ENCODE measurements around the gene FOXN1.
A peak's percentile ranks its signal among the peaks of the same experiment; 100 is the strongest.

Gene FOXN1

DNA sequence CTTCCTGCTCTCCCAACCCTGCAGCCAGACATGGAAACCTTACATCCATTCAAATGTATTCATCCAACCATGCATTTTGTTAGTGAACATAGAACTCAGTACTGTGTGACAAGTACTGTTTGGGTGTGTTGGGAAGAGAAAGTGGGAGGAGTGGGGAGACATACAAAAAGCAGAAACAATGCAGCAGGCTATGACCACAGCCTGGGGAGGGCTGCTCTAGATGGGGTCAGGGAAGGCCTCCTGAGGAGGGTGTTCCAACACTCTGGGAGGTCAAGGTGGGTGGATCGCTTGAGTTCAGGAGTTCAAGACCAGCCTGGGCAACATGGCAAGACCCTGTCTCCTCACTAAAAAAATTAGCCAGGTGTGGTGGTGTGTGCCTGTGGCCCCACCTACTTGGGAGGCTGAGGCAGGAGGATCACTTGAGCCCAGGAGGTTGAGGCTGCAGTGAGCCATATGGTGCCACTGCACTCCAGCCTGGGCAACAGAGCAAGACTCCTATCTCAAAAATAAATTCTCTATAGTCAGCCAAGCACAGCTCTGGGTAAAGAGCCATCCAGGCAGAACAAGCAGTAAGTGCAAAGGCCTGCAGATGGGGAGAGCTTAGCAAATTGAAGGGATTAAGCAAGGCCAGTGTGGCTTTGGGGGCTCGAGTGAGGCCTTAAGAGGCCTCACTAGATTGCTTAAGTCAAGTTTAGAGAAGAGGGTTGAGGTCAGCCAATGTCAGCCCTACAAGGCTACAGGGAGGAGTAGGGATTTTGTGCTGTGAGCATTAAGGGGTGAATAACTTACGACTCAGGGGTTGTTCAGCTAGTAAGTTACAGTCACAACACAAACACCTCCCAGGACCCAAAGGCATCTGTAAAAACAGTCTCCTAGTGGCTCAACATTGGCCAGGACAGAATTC is 27.2 kb upstream of the FOXN1 start:
- DNase-seq, result no peak

GRCh38 chr17:28480278-28480677 is 25.9 kb upstream of the FOXN1 start:
- no peak for DNase-seq

DNA sequence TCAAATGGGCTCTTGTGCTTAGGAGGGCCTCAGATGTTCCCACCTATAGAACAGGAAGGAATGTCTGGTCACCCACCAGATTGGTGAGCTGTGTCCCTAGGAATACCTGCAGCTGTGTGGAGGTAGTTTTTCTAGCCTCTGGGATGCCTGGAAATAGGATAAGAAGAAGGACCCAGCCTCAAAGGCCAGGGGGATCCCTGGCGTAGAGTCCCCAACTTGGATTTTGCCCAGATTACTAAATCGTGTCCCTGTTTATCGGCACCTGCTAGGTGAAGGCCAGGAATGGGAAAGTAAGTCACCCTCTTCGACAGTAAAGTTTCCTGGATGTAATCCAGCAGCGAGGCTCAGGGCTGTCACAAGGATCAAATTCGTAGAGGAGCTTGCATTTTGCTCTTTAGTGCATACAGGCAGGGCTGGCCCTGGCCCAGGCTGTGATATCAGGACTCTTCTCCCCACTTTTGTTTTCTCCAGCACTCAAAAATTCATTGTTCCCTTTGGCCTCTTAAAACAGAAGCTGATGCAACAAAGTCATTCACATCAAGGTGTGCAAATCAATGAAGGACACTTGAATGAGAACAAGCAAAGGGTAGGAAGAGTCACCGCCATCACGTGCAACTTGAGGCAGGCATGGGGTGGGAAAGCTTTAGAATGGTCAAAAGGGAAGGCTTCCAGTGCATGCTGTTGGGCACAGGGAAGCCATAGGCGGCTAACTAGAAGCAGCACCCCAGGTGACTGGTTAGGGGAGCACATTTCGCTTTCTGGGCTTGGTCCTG is 25.2 kb upstream of the FOXN1 start:
- no peak for DNase-seq

DNA sequence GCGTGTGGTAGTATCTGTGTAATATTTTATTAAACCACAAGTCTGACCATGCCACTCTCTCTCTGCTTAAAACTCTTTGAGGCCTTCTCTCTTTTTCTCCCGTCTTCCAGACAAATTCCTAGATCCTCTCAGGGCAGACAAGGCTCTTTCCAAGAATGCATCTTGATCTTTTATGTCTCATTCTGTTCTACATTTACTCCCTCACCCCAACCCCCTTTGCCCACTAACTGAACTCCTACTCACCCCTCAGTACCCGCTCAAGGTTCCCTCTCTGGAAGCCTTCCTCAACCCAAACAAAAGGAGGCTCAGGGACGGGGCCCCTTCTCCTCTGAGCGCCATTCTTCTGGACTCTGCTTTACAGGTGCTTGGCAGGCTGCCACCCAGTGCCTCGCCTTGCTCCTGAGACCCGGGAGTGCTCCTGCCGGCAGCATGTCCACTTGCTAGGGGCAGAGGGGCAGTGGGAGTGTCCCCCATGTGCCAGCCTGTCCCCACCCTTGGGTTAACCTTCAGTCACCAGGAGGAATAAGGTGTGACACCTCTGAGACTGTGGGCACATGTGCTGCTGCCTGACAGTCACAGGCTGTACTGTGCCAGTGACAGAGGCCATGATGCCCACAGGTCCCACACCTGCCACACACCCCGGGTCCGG is 23.5 kb upstream of the FOXN1 start:
- no peak for DNase-seq

DNA sequence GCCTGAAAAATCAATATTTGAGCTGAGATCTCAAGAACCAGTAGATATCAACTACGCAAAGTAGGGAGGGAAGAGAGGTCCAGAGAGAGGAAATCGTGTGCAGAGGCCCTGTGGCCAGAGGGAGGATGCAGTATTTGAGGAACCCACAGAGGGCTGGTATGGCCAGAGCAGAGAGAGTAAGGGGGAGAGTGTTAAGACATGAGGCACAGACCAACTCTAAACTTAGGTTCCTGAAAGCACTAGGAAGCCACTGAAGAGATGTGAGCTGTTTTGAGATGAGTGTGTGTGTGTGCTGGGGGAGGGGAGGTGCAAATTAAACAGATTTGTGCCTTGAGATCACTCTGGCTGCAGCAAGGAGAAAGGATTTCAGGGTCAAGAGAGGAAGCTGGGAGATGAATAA is 21.9 kb upstream of the FOXN1 start:
- no peak for DNase-seq

DNA sequence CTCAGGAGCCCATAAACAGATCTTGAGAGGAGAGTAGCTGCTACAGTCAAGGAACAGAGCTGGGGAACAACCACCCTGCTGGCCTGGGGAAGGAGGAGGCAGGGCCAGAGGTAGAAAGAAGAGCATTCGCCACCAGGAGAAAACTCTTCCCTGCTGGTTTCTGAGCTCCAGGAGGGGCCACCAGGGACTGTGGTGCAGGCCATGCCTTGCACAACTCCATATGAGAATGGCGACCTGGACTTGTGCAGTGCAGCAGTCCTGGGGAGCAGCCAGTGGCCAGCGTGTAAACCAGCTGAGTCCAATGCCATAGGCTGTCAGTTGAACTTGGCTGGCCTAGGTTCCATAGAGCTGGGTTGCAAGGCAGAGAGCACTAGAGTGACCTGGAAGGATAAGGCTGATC is 21.1 kb upstream of the FOXN1 start:
- no peak for DNase-seq

GRCh38 chr17:28487881-28488532 is 18.1 kb upstream of the FOXN1 start:
- DNase-seq, result no peak

- DNase-seq, result no peak
Observed at GRCh38 chr17:28488533-28489276, 17.4 kb upstream of the FOXN1 start.

DNA sequence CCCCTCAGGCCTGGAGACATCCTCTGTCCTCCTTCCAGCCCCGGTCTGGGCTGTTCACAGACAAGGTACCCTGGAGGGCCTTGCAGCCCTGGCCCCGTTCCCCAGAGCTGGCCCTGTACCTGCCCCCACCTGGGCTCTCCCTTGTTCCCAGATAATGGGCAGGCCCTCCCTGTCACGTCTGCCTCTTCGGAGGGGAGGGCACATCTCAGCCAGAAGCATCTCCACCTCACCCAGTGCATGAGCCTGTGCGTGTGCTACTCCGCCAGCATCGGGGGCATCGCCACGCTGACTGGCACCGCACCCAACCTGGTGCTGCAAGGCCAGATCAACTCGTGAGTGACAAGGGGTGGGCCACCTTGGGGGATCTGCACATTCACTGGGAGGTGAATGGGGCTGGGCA is 14.9 kb upstream of the FOXN1 start:
- DNase-seq, result no peak

DNA sequence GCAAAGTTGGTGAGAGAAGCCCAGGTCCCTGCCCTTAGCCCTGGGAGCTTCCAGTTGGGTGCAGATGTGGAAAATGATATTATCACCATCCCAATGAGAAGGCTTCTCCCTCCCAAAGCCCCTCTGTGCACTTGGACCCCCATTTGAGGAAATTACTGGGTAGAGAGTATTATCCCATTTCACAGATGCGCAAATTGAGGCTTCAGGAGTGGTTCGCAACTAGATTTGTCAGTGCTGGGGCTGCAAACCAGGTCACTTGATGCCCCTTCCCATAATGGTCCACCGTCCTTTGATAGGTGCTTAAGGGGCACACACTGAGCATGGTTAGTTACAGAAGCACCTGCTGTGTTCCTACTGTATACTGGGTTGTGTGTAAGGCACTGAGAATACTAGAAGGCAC is 14.3 kb upstream of the FOXN1 start:
- no peak for DNase-seq

- no peak for DNase-seq
Observed at GRCh38 chr17:28492352-28493310, 13.5 kb upstream of the FOXN1 start.

DNA sequence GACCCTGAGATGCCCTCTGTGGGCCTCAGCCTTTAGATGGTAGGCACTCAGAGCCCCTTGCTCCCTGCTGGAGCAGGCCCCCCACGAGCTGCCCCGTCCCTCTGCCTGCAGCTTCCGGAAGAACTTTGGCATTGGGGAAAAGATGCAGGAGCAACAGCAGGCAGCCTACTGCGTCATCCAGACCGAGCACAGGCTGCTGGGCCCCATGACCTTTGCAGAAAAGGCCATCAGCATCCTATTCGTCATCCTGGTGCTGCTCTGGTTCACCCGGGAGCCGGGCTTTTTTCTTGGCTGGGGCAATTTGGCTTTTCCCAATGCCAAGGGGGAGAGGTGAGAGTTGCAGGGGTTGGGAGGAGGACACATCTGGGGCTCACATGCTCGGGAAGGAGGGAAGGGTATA is 12.7 kb upstream of the FOXN1 start:
- no peak for DNase-seq

GRCh38 chr17:28494445-28495188 is 11.5 kb upstream of the FOXN1 start:
- DNase-seq, result peak; percentile 82

DNA sequence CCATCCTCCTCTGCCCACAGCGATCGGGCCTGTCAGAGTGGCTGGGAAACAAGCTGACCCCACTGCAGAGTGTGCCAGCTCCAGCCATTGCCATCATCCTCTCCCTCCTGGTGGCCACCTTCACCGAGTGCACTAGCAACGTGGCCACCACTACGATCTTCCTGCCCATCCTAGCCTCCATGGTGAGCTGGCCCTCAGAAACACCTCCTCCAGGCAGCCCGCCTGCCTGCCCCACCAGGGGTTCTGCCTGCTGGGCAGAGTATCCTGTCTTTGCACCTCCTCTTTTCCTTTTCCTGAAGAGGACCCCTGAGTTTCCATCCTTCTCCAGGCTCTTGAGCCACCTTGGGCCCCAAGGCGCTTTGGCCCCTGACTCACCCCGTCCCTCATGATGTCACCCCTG is 10.5 kb upstream of the FOXN1 start:
- no peak for DNase-seq

DNA sequence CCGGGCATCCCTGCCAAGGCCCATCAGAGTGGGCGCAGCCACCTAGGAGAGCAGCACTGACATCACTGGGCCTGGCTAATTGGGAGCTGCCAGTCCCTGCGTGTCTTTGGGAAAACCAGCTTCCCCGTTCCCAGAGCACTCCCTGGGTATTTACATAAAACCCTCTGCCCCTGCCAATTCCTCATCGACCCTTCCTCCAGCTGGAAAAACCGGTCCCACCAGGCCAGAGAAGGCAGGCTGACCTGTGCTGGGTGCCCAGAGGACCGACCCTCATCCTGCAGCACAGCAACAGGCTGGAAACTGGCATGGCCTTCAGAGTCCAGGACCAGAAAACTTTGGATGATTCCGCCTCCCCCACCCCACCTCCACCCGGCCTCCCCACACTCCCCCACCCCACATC is 8.2 kb upstream of the FOXN1 start:
- DNase-seq, result no peak

- no peak for DNase-seq
Observed at GRCh38 chr17:28498652-28499363, 7.3 kb upstream of the FOXN1 start.

GRCh38 chr17:28499364-28499664 is 6.8 kb upstream of the FOXN1 start:
- DNase-seq, result no peak

- DNase-seq, result no peak
Observed at GRCh38 chr17:28499684-28500357, 6.3 kb upstream of the FOXN1 start.

- no peak for DNase-seq
Observed at GRCh38 chr17:28500712-28501379, 5.3 kb upstream of the FOXN1 start.

Data from activated T-cell treated with anti-CD3 and anti-CD28 coated beads, Interleukin-2, amount 50 U/mL, for 1 hour (primary cell).